ENCODE measurements around the gene ATP6V0A4.
"Not testable (repeated sequence)": the region's sequence is repeated elsewhere in the genome, so short reads cannot be mapped to it uniquely, and the experiment has no call there.

Gene ATP6V0A4

DNA sequence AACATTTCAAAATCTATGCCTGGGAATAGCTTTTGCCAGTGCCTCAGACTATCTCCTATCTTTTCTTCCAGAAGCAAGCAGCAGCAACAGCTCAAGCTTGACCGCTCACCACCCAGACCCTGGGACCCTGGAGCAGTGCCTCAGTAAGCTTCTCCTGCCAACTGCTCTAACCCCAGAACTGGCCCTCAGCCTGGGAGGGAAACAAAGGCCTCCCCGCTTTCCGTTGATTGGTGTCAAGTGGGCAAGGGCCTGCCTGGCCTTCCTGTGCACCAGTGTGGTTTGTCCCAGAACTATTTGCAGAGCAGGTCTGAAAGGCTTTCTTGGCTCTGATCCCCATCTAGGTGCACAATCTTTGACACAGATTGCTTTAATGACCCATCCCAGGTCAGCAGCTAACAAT lies 3.3 kb upstream of the ATP6V0A4 start:
- no peak for DNase-seq

DNA sequence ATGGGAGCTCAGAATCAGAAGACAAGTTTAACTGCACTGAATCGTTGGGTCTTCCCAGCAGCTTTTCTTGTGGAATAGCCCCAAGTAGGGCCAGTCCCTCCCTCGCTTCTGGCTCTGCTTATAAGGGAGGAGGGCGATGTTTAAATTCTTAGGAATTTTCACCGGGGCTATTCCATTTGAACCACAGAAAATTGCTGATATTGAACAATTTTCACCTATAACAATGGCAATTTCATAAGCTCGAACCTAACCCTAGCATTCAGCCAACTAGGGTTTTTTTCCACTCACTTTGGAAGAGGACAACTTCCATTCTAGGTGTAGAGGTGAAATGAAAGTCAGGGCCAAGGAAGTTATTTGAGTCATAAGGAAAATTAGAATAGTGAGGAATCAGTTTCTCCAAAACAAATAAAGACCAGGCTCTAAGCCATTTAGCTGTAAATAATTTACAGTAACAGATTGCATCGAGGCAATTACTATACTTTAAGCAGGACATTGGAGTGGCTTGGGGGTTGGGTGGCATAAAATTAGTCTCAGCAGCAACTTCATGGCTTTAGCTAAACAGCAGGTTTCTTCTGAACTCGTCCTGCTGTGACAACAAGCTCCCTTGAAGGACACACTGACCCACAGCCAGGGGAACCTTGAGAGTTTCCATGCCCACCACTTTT lies 1.5 kb upstream of the ATP6V0A4 start:
- no peak for DNase-seq

DNA sequence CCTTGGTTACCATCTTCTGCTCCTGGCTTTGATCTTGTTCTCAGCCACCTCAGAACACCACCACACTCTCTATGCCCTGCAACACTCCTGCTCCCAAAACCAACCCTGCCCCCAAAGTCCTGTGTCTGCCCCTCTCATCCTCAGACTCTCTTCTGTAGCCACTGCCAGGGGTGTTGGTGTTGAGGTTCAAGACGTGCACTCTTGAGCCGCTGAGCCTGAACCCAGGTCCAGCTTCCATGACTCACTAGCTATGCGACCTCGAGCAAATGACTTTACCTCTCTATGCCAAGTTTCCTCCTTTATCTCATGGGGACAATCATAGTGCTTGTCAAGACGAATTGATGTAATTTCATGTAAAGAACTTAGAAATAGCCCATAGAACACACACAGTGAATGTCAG lies 840 bp upstream of the ATP6V0A4 start:
- no peak for DNase-seq

DNA sequence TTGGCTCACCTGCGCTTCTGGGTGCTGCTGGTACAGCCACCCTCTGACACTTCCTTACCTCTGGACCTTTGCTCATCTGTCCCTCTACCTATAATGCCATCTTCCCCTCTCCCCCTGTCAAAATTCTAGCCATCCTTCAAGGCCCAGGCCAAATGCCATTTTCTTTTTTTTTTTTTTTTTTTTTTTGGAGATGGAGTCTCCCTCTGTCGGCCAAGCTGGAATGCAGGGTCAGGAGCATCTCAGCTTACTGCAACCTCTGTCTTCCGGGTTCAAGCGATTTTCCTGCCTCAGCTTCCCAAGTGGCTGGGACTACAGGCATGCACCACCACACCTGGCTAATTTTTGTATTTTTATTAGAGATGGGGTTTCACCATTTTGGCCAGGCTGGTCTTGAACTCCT lies 950 bp downstream of the ATP6V0A4 start:
- not testable (repeated sequence) for DNase-seq

DNA sequence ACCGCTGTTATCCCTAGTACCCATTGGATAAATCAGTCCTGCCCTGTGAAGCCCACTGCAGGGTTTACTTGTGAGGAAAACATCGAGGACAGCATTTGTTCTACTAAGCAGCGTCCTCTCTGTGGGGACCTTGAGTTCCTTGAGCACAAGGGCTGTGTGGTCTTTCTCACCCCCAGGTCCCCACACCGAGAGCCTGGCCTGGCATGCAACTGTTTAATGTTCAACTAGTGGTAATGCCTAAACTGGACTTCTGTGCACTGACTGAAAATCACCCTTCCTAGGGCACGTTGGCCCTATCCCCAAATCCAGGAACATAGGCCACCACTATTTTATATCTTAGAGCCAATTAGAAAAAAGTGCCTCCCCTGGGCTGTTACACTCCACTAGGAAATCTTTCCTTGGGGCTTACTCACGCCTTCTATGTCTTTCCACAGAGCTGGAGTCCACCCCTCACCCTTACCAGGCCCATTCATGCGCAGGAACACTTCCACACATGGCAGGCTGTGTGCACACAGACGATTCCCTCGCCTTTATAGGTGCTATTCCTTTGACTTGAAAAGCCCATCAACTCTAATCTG lies 1.9 kb downstream of the ATP6V0A4 start:
- no peak for DNase-seq

DNA sequence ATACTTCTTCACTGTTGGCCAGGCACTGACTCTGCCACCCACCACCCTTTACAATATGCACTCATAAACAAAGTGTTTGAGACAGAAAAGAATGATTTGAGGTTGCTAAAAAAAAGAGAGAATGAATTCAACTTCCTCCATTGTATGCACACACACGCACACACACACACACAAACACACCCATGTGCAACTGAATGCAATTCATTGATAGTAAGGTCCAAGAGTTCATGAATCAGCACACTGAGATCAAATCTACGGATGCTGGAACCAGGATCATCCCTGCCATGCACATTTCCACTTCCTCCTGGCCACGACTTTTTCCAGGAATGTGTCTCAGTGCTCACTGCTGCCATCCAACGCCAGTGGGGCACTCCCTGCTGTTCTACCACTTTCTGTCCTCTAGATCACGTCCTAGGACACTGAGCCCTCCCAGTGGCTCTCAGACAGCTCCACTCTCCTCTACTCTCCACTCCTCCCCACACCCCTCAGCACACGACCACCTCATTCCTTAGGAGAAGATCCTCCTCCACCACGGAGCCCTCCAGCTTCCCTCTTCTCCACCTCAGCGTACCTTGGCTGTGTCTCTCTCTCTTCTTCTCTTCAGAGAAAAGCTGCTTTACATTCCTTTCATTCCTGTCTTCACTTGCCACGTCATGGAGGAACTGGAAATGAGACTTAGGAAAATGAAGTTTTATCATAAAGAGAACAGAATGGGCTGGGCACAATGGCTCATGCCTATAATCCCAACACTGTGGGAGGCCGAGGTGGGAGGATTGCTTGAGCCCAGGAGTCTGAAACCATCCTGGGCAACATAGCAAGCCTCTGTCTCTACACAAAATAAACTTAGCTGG lies 12.2 kb downstream of the ATP6V0A4 start:
- no peak for DNase-seq

DNA sequence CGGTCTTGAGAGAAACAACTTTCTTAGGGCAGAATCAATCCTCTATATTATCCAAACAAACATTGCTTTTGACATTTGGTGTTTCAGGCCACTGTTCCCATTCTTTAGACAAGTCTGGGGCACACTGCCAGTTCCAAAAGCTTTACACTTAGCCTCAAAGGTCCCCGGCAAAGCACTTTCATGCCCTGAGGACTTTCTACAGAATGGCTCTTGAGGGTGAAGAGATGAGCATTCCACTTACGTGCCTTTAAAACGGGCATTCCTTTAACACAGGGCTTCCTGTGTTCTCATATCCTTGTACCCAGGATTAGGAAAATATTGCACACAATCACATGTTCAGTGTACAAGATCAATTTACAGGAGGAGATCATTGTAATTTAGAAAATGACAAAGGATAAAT lies 13.3 kb downstream of the ATP6V0A4 start:
- no peak for DNase-seq

DNA sequence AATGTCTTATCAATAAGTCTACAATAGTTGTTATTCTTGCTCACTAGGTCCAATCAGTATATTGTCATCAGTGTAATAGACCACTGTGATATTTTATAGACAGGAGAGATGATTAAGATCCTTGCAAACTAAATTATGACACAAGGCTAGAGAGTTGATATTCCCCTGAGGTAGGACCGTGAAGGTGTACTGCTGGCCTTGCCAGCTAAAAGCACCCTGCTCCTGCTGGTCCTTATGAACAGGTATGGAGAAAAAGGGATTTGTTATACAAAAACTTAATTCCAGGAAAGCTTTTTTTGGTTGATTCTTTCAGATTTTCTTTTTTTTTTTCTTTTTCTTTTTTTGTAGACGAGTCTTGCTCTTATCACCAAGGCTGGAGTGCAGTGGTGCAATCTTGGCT lies 17.0 kb downstream of the ATP6V0A4 start:
- no peak for DNase-seq

DNA sequence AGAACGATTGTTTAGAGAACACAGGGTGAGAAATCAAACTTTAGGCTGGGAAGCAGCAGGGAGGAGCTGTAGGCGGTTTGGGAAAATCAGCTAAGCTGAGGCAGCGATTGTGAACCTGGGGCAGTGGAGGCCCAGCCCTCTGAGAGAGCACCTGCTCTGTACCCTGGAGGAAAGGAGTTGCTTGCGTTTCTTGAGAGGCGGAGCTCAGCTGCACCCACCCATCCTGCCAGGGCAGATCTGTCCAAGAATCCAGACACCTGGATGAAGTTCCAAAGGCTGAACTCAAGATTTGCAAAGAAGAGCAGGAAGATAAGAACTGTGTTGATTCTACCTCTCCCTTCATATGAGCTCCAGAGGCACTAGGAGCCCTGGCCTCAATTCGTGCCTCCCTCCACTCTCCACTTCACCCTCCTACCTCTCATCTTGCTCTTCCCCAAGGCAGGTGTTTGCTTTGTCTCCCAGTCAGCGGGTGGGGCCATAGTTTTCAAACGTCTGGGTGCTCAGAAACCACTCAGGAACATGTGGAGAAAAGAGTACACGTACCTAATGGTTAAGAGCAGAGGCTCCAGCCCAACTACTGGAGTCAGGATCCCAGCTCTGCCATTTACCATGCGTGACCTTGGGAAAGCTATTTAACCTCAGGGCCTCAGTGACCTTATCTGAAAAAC lies 21.7 kb downstream of the ATP6V0A4 start:
- no peak for DNase-seq

DNA sequence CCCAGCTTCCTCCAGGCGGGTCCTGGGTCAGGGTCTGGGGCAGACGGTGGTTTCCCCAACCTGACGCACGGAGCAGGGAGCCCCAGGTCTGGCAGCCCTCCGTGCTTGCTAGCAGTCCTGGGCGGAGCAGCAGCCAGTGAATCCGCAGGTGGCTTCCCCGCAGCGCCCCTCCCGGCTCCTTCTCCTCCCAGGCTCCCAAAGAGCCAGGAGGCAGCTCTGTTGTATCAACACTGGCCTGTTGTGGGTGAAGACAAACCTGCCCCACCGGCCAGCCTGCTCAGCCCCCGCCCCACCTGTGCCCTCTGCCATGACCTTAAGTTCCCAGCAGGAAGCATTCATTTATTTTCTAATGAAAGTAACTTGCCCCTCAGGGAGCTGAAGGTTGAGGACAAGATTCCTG lies 24.2 kb downstream of the ATP6V0A4 start:
- DNase-seq = no peak

DNA sequence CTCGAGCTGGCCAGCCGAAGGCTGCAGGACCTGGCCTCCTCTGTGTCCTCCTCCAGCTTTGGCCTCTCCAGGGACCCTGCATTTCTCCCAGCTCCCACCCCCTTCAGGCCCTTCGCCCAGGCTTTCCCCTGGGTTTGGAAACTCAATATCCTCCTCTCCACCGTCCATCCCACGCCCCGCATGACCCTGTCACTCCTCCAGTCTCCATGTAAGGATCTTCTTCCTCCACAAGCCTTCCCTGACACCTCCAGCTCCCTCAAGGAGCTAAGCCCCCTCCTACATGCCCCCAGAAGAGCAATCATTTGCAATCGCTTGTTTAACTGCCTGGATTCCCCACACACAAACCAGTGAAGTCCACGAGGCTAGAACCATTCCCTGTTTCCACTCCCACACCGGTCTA lies 24.8 kb downstream of the ATP6V0A4 start:
- DNase-seq = no peak

DNA sequence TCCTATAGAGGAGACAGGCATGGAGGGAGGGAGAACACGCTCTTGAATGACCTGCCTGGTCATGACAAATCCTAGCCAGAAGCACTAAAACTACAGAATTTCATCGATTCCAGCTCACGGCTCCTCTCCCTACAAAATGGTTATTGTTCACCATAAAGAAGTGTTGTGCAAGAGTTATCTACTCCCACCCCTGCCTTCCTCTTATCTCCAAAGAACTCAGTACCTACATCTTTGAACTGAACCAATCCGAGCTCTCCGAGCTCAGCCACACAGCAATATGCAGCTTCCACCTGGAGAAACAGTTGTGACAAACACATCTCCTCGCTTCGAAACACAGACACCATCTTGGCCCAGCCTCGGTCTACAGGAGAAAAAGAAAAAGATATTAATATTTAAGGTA lies 27.1 kb downstream of the ATP6V0A4 start:
- DNase-seq = no peak

DNA sequence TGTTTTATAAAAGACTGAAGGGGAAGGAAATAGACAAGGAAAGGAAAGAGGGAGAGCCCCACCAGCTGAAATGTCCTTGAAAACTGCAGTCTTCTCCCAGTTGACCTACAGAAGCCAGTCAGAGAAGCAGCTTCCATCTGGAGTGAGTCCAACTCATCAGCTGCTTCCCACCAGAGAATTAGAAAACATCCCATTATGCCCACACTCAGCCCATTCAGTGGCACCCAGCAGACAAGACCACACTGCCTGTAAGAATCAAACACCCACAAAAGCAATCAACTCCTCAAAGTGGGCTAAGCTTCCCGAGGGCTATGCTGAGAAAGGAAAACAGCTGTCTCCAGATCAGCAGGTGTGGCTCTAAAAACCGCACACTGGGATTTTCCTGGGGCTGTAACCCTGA lies 29.8 kb downstream of the ATP6V0A4 start:
- no peak for DNase-seq

DNA sequence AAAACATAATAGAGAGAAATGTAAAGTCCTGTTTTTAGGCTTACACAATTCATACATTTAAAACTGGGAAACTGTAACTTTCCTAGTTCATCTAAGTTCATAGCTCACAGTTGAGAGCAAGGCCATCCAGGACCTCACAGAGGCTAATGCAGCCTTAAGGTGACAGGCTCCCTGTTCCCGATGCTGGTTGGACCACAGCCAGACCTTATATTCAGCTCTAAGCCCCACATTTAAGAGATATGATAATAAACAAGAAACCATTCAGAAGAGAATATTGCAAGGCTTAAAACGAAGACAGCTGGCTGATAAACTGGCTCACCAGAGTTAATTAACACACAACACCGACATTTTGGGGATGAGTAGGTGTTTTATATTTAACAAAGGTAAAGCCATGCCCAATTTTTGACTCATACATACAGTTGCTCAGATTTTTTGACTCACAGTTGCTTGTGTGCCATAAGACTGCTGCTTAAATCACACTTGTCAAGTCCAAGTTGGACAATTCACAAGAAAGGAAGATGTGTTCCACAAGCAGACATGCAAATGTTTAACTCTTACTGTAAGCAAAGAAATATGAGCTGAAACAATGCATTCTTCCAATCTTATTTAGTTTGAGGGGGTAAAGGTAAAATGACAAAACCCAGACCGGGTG lies 41.3 kb downstream of the ATP6V0A4 start:
- DNase-seq = no peak

DNA sequence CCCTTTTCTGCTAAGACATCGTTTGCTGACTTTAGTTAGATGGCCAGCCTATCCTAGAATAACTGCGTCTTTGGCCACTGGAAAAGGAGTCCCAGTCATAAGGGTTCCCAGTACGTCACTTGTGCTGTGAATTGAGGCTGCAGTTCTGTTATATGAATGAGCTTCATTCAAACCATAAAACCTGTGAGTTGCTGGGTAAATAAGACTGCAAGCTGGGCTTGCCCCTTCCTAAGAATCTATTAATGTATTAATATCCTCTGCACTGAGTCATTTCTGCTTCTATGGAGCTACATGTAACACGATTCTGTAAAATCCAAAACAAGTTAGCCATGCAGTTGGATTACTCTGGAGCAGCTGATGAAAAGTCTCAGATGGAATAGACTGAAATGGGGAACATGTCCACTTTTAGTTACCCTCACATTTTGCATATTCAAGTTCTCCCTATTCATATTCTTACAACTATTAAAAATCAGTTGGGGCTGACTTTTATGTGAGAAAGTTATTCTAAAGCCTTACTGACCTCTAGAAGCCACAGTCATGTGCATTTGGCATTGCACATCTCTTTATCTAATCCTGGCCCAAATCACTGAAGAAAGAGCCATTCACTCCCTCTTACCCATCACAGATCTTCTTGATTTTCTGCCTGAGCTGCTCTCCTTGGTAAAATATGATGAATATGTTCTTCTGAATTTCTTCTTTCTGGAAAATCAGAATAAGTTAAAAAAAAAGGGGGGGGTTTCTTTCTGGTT lies 42.0 kb downstream of the ATP6V0A4 start:
- DNase-seq = no peak

DNA sequence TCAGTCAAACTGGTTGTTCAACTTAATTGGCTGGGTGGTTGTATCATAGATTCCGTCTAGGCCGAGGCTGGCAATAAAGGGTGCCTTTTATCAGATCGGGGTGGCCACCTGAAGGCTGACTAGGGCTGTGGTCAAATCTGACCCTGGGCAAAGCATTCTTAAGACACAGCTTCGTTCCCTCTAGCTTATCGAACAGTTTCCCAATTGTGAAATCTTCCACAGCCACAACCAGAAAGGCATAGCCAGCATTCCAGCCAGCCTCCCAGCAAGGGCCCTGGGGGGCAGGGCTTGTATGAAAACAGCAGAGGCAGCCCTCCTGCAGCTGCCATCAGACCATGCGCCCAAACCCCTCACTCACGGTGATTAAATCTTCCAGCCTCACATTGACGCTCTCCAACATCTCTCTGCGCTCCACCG lies 42.7 kb downstream of the ATP6V0A4 start:
- DNase-seq = no peak

DNA sequence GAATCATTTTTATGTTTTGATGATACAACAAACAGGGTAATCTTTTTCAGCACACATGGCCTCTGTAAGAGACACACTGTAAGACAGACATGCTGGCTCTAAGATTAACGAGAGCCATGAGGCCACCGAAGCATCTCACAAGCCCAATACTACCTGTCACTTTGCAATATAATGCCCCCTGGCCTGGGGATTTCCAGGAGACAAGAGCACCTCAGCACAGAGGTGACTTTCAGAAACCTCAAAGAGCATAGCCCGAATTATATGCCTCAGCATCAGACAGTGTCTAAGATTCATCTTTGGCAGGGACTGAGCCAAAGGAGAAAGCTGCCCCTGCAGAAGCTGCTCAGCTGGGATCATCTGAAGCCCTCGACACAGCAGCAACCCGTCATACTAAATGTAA lies 44.4 kb downstream of the ATP6V0A4 start:
- no peak for DNase-seq

DNA sequence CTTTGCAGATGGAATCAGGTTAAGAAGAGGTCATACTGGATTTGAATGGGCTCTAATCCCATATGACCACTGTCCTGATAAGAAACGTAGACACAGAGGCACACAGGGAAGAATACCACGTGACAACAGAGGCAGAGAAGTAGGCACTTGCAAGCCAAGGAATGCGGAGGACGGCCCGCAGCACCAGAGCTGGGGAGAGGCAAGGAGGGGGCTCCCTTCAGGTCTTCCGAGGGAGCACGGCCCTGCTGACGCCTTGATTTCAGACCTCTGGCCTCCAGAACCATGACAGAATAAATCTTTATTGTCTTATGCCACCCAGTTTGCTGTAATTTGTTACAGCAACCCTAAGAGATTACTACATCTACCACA lies 44.9 kb downstream of the ATP6V0A4 start:
- no peak for DNase-seq

DNA sequence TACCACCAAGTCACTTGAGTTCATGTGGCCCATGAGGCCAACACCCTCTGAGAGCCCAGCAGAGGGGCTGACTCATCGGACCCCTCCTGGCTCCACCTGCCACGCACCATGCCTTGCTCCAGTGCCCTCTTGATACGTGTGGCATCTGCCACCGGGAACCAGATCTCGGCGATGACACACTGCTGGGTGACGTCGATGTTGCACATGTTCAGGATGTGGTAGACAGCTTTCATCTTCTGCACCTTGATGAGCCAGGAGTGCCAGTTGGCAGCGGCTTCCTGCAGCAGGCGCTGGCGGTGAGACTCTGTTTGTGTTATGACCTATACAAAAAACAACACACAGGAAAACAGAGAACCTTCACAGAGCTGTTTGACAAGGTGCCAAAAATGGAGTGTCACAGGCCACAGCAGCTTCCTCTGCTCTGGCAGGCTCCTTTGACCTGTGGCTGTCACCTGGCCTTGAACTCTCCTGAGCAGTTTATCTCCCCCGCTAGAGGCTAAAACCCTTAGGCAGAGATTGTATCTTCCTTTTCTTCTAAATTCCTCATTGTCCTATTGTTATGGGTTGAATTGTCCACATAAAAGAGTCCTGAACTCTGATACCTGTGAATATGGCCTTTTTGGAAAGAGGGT lies 45.4 kb downstream of the ATP6V0A4 start:
- peak in 1 of 4 experiments; percentile 7 for DNase-seq

DNA sequence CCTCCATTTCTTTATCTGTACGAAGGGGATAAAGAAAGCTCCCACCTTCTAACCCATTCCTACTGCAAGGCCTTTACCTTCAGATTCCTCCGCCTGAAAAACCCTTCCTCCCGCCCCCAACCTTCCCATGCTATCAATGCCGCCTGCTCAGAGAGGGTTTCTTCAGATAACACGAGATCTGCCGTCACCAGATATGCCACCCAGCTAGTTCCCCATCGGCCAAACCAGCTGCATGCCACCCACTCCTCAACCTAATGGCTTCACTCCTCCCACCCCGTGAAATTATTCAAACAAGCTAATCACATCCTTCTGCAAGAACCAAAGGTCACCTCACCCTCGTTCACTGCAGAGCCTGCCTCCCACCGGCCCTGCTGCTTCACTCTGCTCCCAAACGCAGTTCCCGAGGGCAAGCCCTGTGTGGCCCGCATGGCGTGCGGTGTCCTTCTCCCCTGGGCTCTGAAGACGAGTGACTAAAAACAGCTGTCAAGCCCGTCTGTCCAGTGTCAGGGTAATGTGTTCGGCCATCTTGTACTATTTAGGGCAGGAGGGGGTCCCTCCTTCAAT lies 47.0 kb downstream of the ATP6V0A4 start:
- DNase-seq = no peak

DNA sequence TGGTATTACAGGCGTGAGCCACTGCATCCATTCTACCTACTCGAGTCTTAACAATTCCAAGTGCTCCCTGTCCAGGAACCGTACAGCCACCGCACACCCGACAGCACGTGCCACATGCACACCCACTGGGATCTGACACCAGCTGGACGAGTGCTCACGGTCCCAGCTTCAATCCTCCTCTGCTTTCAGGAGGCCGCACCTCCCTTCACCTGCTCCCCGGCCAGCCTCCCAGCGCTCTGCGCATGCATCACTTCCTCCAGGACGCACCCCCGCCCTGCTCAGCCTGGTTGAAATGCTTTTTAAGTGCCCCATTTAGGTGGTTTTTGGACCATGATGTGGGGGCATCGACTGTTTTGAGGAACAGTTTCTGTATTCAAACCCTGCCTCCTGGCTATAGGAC lies 47.5 kb downstream of the ATP6V0A4 start:
- DNase-seq = no peak

Data from suppressor macrophage (primary cell).